GM12874 (cell line): Measurements from ENCODE around the gene ZEB1.
A peak's percentile ranks its signal among the peaks of the same experiment; 100 is the strongest.

Experiments used
- TF ChIP-seq, protein P1 (sequence below): IDR thresholded peaks from 2 replicates; pipeline ENCODE4 v1.5.1; 2011; ENCODE audit warnings: low read depth, mild to moderate bottlenecking, control low read depth, low read length, moderate library complexity; ENCODE audit not compliant: insufficient read depth

Gene ZEB1

DNA sequence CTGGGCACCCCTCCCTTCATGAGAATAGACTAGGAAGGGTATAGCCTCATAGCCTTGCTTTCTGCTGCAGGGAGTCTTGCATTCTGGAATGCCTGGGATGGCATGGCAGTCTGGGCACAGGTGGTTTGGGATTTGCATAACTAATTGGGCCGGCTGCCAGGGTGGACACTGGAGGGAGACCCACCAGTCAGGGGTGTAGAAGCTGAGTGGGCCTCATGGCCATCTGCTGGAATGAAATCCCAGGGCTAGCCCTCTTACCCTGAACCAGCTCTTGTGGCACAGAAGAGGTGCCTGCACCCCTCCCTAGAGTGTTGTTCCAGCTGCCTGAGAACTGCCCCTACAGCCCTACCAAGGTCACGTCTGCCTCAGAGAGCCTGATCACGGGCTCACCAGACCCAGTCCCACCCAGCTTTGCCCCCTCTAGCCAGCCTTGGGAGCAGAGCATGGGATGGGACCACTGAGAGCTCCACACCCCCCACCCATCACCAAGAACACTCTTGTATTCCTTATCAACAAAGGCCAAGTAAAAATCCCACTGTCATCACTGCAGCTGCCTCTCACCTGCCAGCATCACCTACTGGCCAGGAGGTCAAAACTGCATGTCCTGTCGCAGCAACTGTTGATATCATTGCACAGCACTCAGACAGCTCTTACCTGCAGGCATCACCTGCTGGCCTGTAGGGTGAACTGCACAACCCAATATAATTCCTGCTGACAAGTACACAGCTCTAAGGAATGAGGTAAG is 148.9 kb downstream of the ZEB1 start:
- TF ChIP-seq, protein P1, sequence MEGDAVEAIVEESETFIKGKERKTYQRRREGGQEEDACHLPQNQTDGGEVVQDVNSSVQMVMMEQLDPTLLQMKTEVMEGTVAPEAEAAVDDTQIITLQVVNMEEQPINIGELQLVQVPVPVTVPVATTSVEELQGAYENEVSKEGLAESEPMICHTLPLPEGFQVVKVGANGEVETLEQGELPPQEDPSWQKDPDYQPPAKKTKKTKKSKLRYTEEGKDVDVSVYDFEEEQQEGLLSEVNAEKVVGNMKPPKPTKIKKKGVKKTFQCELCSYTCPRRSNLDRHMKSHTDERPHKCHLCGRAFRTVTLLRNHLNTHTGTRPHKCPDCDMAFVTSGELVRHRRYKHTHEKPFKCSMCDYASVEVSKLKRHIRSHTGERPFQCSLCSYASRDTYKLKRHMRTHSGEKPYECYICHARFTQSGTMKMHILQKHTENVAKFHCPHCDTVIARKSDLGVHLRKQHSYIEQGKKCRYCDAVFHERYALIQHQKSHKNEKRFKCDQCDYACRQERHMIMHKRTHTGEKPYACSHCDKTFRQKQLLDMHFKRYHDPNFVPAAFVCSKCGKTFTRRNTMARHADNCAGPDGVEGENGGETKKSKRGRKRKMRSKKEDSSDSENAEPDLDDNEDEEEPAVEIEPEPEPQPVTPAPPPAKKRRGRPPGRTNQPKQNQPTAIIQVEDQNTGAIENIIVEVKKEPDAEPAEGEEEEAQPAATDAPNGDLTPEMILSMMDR = peak; percentile 52

DNA sequence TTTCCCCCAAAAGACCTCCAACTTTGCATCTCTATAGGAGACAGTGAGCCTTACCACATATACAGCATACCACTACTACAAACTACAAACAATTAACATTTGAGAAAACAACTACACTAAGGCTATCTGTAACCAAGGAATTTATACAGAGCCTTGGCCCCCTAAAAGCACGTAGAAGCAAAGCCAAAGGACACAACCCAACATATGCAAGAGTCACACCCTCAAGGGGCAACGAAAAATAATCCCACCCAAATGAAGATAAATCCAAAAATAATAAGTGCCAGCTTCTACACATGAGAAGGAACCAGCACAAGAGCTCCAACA is 149.5 kb downstream of the ZEB1 start:
- TF ChIP-seq, protein P1 = no peak

- TF ChIP-seq, protein P1 = no peak
Observed at GRCh38 chr10:31475519-31475918, 156.5 kb downstream of the ZEB1 start.

DNA sequence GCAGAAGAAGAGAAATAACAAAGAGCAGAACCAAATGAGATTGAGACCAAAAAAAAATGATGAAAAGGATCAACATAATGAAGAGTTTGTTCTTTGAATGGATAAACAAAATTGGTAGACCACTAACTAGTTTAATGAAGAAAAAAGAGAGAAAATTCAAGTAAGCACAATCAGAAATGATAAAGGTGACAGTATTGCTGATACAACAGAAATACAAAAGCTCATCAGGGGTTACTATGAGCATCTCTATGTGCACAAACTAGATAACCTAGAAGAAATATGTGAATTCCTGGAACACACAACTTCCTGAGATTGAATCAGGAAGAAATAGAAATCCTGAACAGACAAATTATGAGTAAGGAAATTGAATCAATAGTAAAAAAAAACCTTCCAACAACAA is 157.1 kb downstream of the ZEB1 start:
- TF ChIP-seq, protein P1 = no peak

GRCh38 chr10:31477584-31477983 is 158.6 kb downstream of the ZEB1 start:
- TF ChIP-seq, protein P1 = no peak

DNA sequence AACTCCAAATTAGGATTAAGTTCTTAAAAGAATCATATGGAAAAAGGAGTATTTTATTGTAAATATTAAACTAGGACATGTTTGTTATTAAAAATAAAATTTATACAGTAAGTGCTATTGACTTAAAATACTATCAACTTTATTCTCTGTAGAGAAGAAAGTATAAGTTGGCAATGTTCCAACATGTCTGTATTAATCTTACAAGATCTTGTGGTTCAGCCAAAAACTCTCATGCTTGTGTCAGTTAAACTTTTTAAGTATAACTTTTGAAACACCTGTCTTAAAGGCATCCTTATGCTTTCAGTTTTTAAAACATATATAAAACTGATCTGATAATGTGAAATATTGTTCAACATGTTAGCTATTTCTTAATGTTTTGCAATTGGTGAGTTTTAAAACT is 160.7 kb downstream of the ZEB1 start:
- TF ChIP-seq, protein P1 = no peak

- TF ChIP-seq, protein P1 = no peak
Observed at GRCh38 chr10:31483546-31483945, 164.5 kb downstream of the ZEB1 start.
